ENCODE results near the gene ZNF226.
"Not testable (repeated sequence)": the region's sequence is repeated elsewhere in the genome, so short reads cannot be mapped to it uniquely, and the experiment has no call there.

The ZNF226 gene

GRCh38 chr19:44164673-44165512 is at the start of gene ZNF226:
Gene ZNF226, plus strand, starts transcription at chr19:44165100. Its CDS starts 4,981 bp downstream, at chr19:44170081.
- H3K27ac ChIP-seq, result peak within 1 kb of the TSS; percentile 71
- TF ChIP-seq ZFX (IDR thresholded peaks at IDR 0.05) (no peak), CTCF (conservative IDR thresholded peaks at IDR 0.05) (no peak)

- H3K27ac ChIP-seq, result not testable (repeated sequence)
Measured at GRCh38 chr19:44121162-44121561, 43.7 kb upstream of the ZNF226 start.

GRCh38 chr19:44131955-44132354 is 32.9 kb upstream of the ZNF226 start:
- no peak overlapping the region for H3K27ac ChIP-seq
- TF ChIP-seq ZFX (IDR thresholded peaks at IDR 0.05), result no peak

DNA sequence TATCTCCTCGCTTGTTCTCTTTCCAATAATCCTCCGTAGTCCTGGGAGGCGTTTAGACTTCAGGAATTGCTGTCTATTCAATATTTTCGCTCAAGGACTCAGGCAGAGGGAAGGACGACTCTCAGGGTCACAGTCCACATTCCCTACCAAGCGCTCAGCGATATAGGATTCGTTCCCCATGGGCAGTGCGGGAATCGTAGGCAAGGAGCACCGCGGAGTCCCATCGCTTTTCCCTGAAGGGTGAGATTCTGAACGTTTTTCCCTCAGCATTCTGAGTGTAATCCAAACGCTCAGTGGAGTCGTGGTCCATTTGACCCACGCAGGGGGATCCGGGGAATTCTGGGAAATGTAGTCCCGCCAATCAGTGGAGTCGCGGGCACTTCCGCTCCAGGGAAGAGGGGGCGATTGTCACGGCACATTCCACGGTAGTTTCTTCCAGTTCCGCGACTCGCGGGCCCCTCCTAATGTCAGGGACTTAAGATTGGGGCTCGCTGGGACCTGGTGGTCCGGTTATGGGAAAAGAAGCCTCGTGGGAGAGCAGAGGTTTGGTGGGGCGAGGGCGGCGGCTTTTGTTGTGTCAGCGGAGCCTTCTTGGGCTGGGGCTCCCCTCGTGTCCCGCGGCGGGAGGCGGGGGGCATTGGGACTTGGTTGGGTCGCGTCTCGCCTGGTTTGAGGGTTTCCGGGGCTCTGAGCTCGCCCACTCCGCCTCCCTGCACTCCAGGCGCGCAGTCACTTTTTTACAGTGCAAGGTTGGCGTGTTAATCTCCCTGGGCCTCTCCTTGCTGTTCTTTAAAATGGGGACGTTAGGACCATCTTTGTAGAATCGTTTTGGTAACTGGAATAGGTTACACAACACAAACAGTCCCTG is 23.5 kb upstream of the ZNF226 start, which contains the start of gene ZNF234:
Gene ZNF234, plus strand, starts transcription at position 364 of the 868 bp plus-strand sequence. CDS start 3,079 bp downstream, outside the sequence.
- TF ChIP-seq ZFX (IDR thresholded peaks at IDR 0.05) (0 out of 2 replicates have a peak, but pooled peaks have one; percentile 26), CTCF (conservative IDR thresholded peaks at IDR 0.05) (no peak)
- H3K27ac ChIP-seq, result peak within 1 kb of the TSS; percentile 80

GRCh38 chr19:44142059-44142433 is 22.9 kb upstream of the ZNF226 start:
- H3K27ac ChIP-seq, result peak overlapping the region; percentile 80
- TF ChIP-seq CTCF (conservative IDR thresholded peaks at IDR 0.05) (no peak), ZFX (IDR thresholded peaks at IDR 0.05) (no peak)

DNA sequence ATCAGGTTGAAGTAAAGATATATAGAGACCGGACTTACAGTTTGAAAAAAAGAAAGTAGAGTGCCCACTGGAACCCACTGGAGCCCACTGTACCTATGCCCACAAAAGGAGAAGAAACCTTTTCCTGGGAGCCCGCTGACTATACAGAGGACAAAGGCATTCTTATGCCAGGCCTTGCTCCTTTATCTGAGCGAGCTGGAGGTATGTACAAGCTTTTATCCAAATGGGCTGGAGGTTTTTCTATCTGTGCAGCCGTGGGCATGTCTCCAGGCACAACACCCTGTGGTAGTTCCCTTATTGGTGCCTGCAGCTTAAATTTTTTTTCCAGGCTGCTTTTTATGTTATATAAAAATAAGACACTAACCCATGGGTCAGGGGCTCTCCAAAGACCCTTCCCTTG is 15.1 kb upstream of the ZNF226 start:
- no peak for TF ChIP-seq CTCF (conservative IDR thresholded peaks at IDR 0.05)
- TF ChIP-seq ZFX (IDR thresholded peaks at IDR 0.05), result no peak
- H3K27ac ChIP-seq, result no peak overlapping the region

- H3K27ac ChIP-seq, result no peak overlapping the region
- TF ChIP-seq ZFX (IDR thresholded peaks at IDR 0.05) (no peak), CTCF (conservative IDR thresholded peaks at IDR 0.05) (no peak)
Measured at GRCh38 chr19:44151491-44151890, 13.4 kb upstream of the ZNF226 start.

DNA sequence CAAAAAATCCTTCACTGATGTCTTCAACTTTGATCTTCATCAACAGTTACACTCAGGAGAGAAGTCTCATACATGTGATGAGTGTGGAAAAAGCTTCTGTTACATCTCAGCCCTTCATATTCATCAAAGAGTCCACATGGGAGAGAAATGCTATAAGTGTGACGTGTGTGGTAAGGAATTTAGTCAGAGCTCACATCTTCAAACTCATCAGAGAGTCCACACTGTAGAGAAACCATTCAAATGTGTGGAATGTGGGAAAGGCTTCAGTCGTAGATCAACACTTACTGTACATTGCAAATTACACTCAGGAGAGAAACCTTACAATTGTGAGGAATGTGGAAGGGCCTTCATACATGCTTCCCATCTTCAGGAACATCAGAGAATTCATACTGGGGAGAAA is 8.4 kb upstream of the ZNF226 start:
- H3K27ac ChIP-seq, result no peak overlapping the region
- TF ChIP-seq ZFX (IDR thresholded peaks at IDR 0.05) (no peak), CTCF (conservative IDR thresholded peaks at IDR 0.05) (no peak)
